Measurements from ENCODE around the gene SRP68. TPM values are rescaled to one million over a fixed set of nuclear protein-coding genes. Genes with fewer than 3 reads are reported as not detected.

The SRP68 gene
- polyA plus RNA-seq, 2 of the 4 experiments (the other 2 are of a cell fraction), result 121 to 139 TPM

DNA sequence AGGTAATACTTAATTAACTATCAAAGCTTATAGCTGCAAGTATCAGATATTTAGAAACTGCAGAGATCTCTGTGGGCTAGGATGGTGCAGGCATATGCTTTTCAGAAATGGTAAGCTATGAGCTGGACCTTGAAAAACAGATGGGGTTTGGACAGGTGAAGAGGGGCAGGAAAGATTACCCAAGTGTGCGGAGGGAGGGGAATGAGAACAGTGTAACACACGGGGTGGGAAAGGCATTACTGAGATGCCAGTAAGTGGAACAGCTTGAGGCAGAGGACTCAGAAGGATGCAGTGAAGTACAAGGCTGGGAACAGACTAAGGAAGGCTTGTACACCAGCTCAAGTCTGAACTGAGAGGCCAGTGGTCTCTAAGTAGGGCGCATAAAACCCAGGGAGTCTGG, 23.1 kb downstream of the SRP68 start (continued):
- TF ChIP-seq, protein P1, sequence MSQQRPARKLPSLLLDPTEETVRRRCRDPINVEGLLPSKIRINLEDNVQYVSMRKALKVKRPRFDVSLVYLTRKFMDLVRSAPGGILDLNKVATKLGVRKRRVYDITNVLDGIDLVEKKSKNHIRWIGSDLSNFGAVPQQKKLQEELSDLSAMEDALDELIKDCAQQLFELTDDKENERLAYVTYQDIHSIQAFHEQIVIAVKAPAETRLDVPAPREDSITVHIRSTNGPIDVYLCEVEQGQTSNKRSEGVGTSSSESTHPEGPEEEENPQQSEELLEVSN (IDR thresholded peaks at IDR 0.05; ENCODE audit: borderline replicate concordance, low read depth), result no peak

DNA sequence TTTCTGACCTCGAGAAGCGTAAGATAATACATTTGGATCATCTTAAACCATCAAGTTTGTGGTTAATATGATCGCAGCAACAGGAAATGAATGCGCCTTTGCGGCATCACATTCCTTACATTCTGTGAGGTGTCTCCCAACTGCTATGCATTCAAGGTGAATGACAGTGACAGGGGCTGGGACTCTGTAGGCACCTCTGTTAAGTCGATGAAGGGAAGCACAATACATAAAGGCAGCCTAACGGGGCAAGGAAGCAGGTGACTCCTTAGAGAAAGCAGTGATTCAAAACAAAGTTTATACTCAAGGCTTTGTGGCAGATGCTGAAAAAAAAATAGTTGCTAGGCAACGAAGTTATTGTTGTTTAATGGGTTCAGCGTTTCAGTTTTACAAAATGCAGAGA, 23.6 kb downstream of the SRP68 start:
- TF ChIP-seq, protein P2, sequence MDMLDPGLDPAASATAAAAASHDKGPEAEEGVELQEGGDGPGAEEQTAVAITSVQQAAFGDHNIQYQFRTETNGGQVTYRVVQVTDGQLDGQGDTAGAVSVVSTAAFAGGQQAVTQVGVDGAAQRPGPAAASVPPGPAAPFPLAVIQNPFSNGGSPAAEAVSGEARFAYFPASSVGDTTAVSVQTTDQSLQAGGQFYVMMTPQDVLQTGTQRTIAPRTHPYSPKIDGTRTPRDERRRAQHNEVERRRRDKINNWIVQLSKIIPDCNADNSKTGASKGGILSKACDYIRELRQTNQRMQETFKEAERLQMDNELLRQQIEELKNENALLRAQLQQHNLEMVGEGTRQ (IDR thresholded peaks at IDR 0.05), result no peak
- POLR2A ChIA-PET, result no interaction called here
- no peak for FAIRE-seq
- no peak for DNase-seq (ENCODE audit: low read depth in 1 of 2, low spot score in 1 of 2)
- Histone ChIP-seq H3K4me1 (peaks cover 3% of the 10 kb centered on the region; the same call in 2 of the 3 replicates), H3K4me3 (no peak overlapping the region), H3K27ac (no peak overlapping the region), H3K4me2 (no peak overlapping the region), H3K9me3 (no peaks in the 10 kb centered on the region)
- 83% methylated on average over 9 of the region's 9 CpGs for WGBS (ENCODE audit: missing lambda C conversion rate)
- no peak for ATAC-seq
- CTCF ChIA-PET, result interaction anchor here (1.0 to 23.8 kb wide), 4 partner anchors 35 to 231 kb away, joined by 4 to 357 read pairs (median 8); no protein-coding TSS in a partner anchor

DNA sequence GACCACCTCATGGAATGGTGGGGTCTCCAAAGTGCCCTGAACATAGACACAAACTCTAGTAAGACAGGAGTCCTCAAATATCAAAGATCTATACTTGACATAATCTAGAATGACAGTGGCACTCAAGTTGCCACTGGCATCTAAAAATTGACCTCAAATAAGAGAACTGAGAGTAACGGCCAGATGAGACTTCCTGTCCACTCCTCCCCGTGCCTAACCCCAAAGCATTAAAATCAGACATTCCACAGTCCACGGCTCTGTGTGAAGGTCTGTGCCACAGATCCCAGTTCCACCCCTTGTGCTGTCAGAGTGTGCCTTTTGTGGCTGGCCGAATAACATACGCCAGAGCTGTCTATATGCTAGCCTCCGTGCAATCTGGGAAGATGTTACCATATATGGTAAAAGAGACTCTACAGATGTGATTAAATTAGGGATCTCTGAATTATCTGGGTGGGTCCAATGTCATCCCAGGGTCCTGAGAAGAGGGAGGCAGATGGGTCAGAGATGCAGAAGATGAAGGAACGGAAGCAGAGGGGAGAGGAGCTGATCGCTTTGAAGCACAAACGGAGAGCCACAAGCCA, 24.2 kb downstream of the SRP68 start:
- ChIA-PET POLR2A (no interaction called here), CTCF (interaction anchor here (1.0 to 23.8 kb wide), 3 partner anchors 35 to 232 kb away, joined by 4 to 357 read pairs (median 5); no protein-coding TSS in a partner anchor)
- no peak for DNase-seq (ENCODE audit: low read depth in 1 of 2, low spot score in 1 of 2)
- FAIRE-seq, result no peak
- no peak for ATAC-seq
- Histone ChIP-seq H3K4me2 (no peak overlapping the region), H3K4me3 (no peak overlapping the region), H3K27ac (no peak overlapping the region), H3K4me1 (no peaks in the 10 kb centered on the region), H3K9me3 (no peaks in the 10 kb centered on the region)
- 92% methylated on average over 9 of the region's 9 CpGs for WGBS (ENCODE audit: missing lambda C conversion rate)
- TF ChIP-seq FOXS1 (CRISPR knock-in tag; IDR thresholded peaks at IDR 0.05) (no peak), CBX2 (IDR thresholded peaks at IDR 0.05; ENCODE audit: borderline replicate concordance, low read depth) (no peak), EHF (CRISPR knock-in tag; IDR thresholded peaks at IDR 0.05) (no peak), MAFK (IDR thresholded peaks at IDR 0.05; ENCODE audit: partially characterized antibody) (no peak), TP53 (CRISPR knock-in tag; IDR thresholded peaks at IDR 0.05) (no peak), NFE2L2 (conservative IDR thresholded peaks at IDR 0.05; ENCODE audit: low read length) (no peak), GATA3 (IDR thresholded peaks at IDR 0.05; ENCODE audit: borderline replicate concordance) (no peak), ZNF302 (CRISPR knock-in tag; IDR thresholded peaks at IDR 0.05) (no peak), FOSB (CRISPR knock-in tag; IDR thresholded peaks at IDR 0.05) (no peak), HOXA7 (CRISPR knock-in tag; IDR thresholded peaks at IDR 0.05) (no peak), PHF8 (IDR thresholded peaks at IDR 0.05; ENCODE audit: borderline replicate concordance, low read depth) (no peak), KDM5A (IDR thresholded peaks at IDR 0.05) (no peak), RAD21 (conservative IDR thresholded peaks at IDR 0.05 in 1 of 2, IDR thresholded peaks at IDR 0.05 in 1 of 2) (no peak), NPAS2 (CRISPR knock-in tag; IDR thresholded peaks at IDR 0.05; ENCODE audit: borderline replicate concordance) (no peak)
- TF ChIP-seq, protein P3, sequence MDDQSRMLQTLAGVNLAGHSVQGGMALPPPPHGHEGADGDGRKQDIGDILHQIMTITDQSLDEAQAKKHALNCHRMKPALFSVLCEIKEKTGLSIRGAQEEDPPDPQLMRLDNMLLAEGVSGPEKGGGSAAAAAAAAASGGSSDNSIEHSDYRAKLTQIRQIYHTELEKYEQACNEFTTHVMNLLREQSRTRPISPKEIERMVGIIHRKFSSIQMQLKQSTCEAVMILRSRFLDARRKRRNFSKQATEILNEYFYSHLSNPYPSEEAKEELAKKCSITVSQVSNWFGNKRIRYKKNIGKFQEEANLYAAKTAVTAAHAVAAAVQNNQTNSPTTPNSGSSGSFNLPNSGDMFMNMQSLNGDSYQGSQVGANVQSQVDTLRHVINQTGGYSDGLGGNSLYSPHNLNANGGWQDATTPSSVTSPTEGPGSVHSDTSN (IDR thresholded peaks at IDR 0.05), result no peak
- TF ChIP-seq, protein P1 (IDR thresholded peaks at IDR 0.05; ENCODE audit: borderline replicate concordance, low read depth), result no peak
- TF ChIP-seq, protein P4, sequence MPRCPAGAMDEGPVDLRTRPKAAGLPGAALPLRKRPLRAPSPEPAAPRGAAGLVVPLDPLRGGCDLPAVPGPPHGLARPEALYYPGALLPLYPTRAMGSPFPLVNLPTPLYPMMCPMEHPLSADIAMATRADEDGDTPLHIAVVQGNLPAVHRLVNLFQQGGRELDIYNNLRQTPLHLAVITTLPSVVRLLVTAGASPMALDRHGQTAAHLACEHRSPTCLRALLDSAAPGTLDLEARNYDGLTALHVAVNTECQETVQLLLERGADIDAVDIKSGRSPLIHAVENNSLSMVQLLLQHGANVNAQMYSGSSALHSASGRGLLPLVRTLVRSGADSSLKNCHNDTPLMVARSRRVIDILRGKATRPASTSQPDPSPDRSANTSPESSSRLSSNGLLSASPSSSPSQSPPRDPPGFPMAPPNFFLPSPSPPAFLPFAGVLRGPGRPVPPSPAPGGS (IDR thresholded peaks at IDR 0.05), result no peak
- TF ChIP-seq, protein P5, sequence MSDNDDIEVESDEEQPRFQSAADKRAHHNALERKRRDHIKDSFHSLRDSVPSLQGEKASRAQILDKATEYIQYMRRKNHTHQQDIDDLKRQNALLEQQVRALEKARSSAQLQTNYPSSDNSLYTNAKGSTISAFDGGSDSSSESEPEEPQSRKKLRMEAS (IDR thresholded peaks at IDR 0.05), result no peak

All from A549 (cell line).